Right cardiac atrium (tissue), 5 donors: ENCODE results near the gene EFCAB14. TPM values are rescaled to one million over a fixed set of nuclear protein-coding genes. Genes with fewer than 3 reads are reported as not detected.
"Not testable (repeated sequence)": the region's sequence is repeated elsewhere in the genome, so short reads cannot be mapped to it uniquely, and the experiment has no call there.

Experiments
- ATAC-seq, 2 donors: fragments of 200-7000 bp; cut with Tn5 transposase; one replicate each; pipeline versions ENCODE4 v1.8.0 to v1.9.1; 2020; ENCODE audit warnings: moderate library complexity in 2 of 2, mild to moderate bottlenecking in 1 of 2
- DNase-seq, 3 donors: peaks; one replicate each; pipeline ENCODE4 v3.0.0-alpha.2; 2020
- H3K27ac ChIP-seq: one replicate; pipeline ENCODE4 v1.5.1; 2013; ENCODE audit warnings: mild to moderate bottlenecking, low read length, control low read depth, moderate library complexity
- H3K27me3 ChIP-seq: one replicate; pipeline ENCODE4 v1.6.1; 2013; ENCODE audit not compliant: control insufficient read depth, insufficient read depth
- H3K4me1 ChIP-seq: one replicate; pipeline ENCODE4 v1.6.1; 2013; ENCODE audit warnings: low read length; ENCODE audit not compliant: control insufficient read depth, insufficient read depth
- H3K4me3 ChIP-seq: one replicate; pipeline ENCODE4 v1.5.1; 2013; ENCODE audit warnings: low read length, control low read depth
- H3K9me3 ChIP-seq: one replicate; pipeline ENCODE4 v1.6.1; 2013; ENCODE audit warnings: low read length; ENCODE audit not compliant: control insufficient read depth
- WGBS: extraction: QIAGEN DNeasy Blood & Tissue Kit; methylation state at CpG from one replicate; pipeline ENCODE4 v1.1.7; 2013; 5-methylcytosine and 5-hydroxymethylcytosine counted together
- intact Hi-C, 4 donors: fragments of 100-400 bp; cut with DNase I; formaldehyde crosslinking; loops; one replicate each; pipeline versions ENCODE4 v1.11.0 to v1.14.0; 2022 to 2023
- polyA plus RNA-seq: library from polyadenylated mRNA; stranded (reverse); fragments of 200-250 nt; gene quantifications from one replicate; pipeline ENCODE4 v1.2.3, GENCODE V29; 2013
- total RNA-seq, 4 donors: library from RNA; stranded (reverse); fragmentation: NEBNext Ultra II Directional; extraction: Animal tissue kit (Norgen Biotek cat#: 25700); gene quantifications; one replicate each; pipeline ENCODE4 v1.2.1, GENCODE V29; 2021
- donor health status: healthy with polysubstance abuse.
- donor health status: DM: no; HTN: yes; CAD: no.
- donor health status: DM: no; HTN: no; CAD: no.
- donor health status: DM: no; HTN: yes; CAD: no; lungs with severe emphysema.
- donor health status: DM: yes; HTN: yes; CAD: no.

Gene EFCAB14
- total and polyA plus RNA-seq, 5 donors, result 21.3 to 78.3 (median 73.0) TPM

GRCh38 chr1:46652321-46653100 lies 66.4 kb downstream of the EFCAB14 start:
- no peak overlapping the region for H3K4me3 ChIP-seq
- no peak overlapping the region for H3K27ac ChIP-seq
- 74% methylated on average over 6 of the region's 6 CpGs for WGBS

GRCh38 chr1:46651152-46651551 lies 67.8 kb downstream of the EFCAB14 start:
- H3K4me1 ChIP-seq, DNase-seq, ATAC-seq, H3K9me3 ChIP-seq, H3K27ac ChIP-seq, H3K4me3 ChIP-seq, intact Hi-C loops, H3K27me3 ChIP-seq: not testable (repeated sequence)
- WGBS, result 95% methylated on average over 3 of the region's 3 CpGs

More at GRCh38 chr1:46652321-46653100, 66.4 kb downstream of the EFCAB14 start:
- no peaks in the 10 kb centered on the region for H3K9me3 ChIP-seq
- intact Hi-C loops, result no loop called here
- no peaks in the 10 kb centered on the region for H3K4me1 ChIP-seq
- no peak for DNase-seq
- no peaks in the 10 kb centered on the region for H3K27me3 ChIP-seq
- no peak for ATAC-seq

GRCh38 chr1:46650491-46650890 lies 68.4 kb downstream of the EFCAB14 start:
- no peak overlapping the region for H3K27ac ChIP-seq
- no peaks in the 10 kb centered on the region for H3K27me3 ChIP-seq
- ATAC-seq, result no peak
- H3K4me3 ChIP-seq, result no peak overlapping the region
- no peaks in the 10 kb centered on the region for H3K4me1 ChIP-seq
- DNase-seq, result no peak
- over 99% methylated on average over 3 of the region's 3 CpGs for WGBS
- no peaks in the 10 kb centered on the region for H3K9me3 ChIP-seq
- intact Hi-C loops, result no loop called here

- H3K4me3 ChIP-seq, result no peak overlapping the region
- intact Hi-C loops, result no loop called here
- no peaks in the 10 kb centered on the region for H3K4me1 ChIP-seq
- ATAC-seq, result no peak
- 97% methylated on average over 2 of the region's 2 CpGs for WGBS
- H3K9me3 ChIP-seq, result no peaks in the 10 kb centered on the region
- H3K27me3 ChIP-seq, result no peaks in the 10 kb centered on the region
- no peak for DNase-seq
- H3K27ac ChIP-seq, result no peak overlapping the region
Observed at GRCh38 chr1:46649764-46650163, 69.2 kb downstream of the EFCAB14 start.

GRCh38 chr1:46647611-46648010 lies 71.3 kb downstream of the EFCAB14 start:
- intact Hi-C loops, result no loop called here
- Histone ChIP-seq H3K27ac (no peak overlapping the region), H3K27me3 (no peaks in the 10 kb centered on the region), H3K9me3 (no peaks in the 10 kb centered on the region), H3K4me3 (no peak overlapping the region), H3K4me1 (peaks cover 1% of the 10 kb centered on the region)
- WGBS, result over 99% methylated on average over 3 of the region's 3 CpGs
- ATAC-seq (no peak), DNase-seq (no peak)

GRCh38 chr1:46646844-46647243 lies 72.1 kb downstream of the EFCAB14 start:
- intact Hi-C loops, result no loop called here
- H3K27ac ChIP-seq, result no peak overlapping the region
- H3K4me3 ChIP-seq, result no peak overlapping the region
- no peaks in the 10 kb centered on the region for H3K27me3 ChIP-seq
- no peaks in the 10 kb centered on the region for H3K9me3 ChIP-seq
- ATAC-seq (no peak), DNase-seq (no peak)
- WGBS, result 94% methylated on average over 2 of the region's 2 CpGs
- H3K4me1 ChIP-seq, result peaks cover 3% of the 10 kb centered on the region

GRCh38 chr1:46646331-46646730 lies 72.6 kb downstream of the EFCAB14 start:
- DNase-seq, result no peak
- no peak for ATAC-seq
- WGBS, result 74% methylated on average over 1 of the region's 1 CpG
- H3K4me3 ChIP-seq, result no peak overlapping the region
- no peaks in the 10 kb centered on the region for H3K9me3 ChIP-seq
- no peaks in the 10 kb centered on the region for H3K27me3 ChIP-seq
- intact Hi-C loops, result no loop called here
- H3K4me1 ChIP-seq, result peaks cover 3% of the 10 kb centered on the region
- no peak overlapping the region for H3K27ac ChIP-seq

GRCh38 chr1:46645815-46646214 lies 73.1 kb downstream of the EFCAB14 start:
- no peaks in the 10 kb centered on the region for H3K27me3 ChIP-seq
- H3K9me3 ChIP-seq, result no peaks in the 10 kb centered on the region
- peaks cover 3% of the 10 kb centered on the region for H3K4me1 ChIP-seq
- DNase-seq (no peak), ATAC-seq (no peak)
- WGBS, result 98% methylated on average over 4 of the region's 4 CpGs
- intact Hi-C loops, result no loop called here
- no peak overlapping the region for H3K4me3 ChIP-seq
- H3K27ac ChIP-seq, result no peak overlapping the region

GRCh38 chr1:46643368-46643775 lies 75.5 kb downstream of the EFCAB14 start:
- Histone ChIP-seq H3K4me3 (no peak overlapping the region), H3K4me1 (peaks cover 3% of the 10 kb centered on the region), H3K27ac (peak overlapping the region; percentile 72), H3K9me3 (no peaks in the 10 kb centered on the region), H3K27me3 (no peaks in the 10 kb centered on the region)
- ATAC-seq, result peak; percentile 62 to 63
- intact Hi-C loops, result no loop called here
- no peak for DNase-seq

- DNase-seq, result no peak
- Histone ChIP-seq H3K27me3 (no peaks in the 10 kb centered on the region), H3K27ac (no peak overlapping the region), H3K4me3 (no peak overlapping the region), H3K9me3 (no peaks in the 10 kb centered on the region), H3K4me1 (peaks cover 5% of the 10 kb centered on the region)
- intact Hi-C loops, result no loop called here
- no peak for ATAC-seq
Observed at GRCh38 chr1:46642115-46642680, 76.7 kb downstream of the EFCAB14 start.

- H3K4me3 ChIP-seq, result no peak overlapping the region
- intact Hi-C loops, result no loop called here
- ATAC-seq (no peak), DNase-seq (no peak)
- no peaks in the 10 kb centered on the region for H3K27me3 ChIP-seq
- WGBS, result 95% methylated on average over 1 of the region's 1 CpG
- H3K4me1 ChIP-seq, result peaks cover 7% of the 10 kb centered on the region
- H3K27ac ChIP-seq, result no peak overlapping the region
- no peaks in the 10 kb centered on the region for H3K9me3 ChIP-seq
Observed at GRCh38 chr1:46639547-46639946, 79.4 kb downstream of the EFCAB14 start.
